NCI-H2107 treated with DMSO at 0.1 percent for 48 hours (cell line): ENCODE data around the gene LMF1.
"Not testable (repeated sequence)": the region's sequence is repeated elsewhere in the genome, so short reads cannot be mapped to it uniquely, and the experiment has no call there.

Source experiments
- DNase-seq: peaks from one replicate; lab custom pipeline; 2025; ENCODE audit not compliant: unreplicated experiment; lab: John Stamatoyannopoulos, UW

LMF1 gene

GRCh38 chr16:897200-897543 is 73.6 kb downstream of the LMF1 start:
- no peak for DNase-seq

- DNase-seq = no peak
Observed at GRCh38 chr16:896261-897199, 74.3 kb downstream of the LMF1 start.

- no peak for DNase-seq
Observed at GRCh38 chr16:895371-895770, 75.4 kb downstream of the LMF1 start.

DNA sequence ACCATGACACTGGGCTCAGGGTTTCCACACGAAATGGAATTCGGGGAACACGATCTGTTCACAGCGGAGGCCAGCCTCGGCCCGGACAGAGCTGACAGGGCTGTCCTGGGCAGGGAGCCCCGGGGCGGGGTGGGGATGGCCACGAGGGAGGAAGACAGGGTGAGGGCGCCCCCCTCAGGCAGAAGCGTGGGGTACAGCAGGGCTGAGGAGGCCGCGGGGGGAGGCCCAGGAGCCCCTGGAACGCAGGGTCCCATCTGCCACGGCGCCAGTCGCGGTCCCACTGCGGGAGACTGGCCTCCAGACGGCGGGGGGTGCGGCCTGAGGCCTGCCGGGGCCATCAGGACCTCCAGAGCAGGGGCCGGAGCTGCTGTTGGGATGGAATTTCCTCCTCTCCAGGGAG is 75.9 kb downstream of the LMF1 start:
- DNase-seq = no peak

GRCh38 chr16:894136-894535 is 76.6 kb downstream of the LMF1 start:
- no peak for DNase-seq

GRCh38 chr16:893360-893759 is 77.4 kb downstream of the LMF1 start:
- DNase-seq = no peak

DNA sequence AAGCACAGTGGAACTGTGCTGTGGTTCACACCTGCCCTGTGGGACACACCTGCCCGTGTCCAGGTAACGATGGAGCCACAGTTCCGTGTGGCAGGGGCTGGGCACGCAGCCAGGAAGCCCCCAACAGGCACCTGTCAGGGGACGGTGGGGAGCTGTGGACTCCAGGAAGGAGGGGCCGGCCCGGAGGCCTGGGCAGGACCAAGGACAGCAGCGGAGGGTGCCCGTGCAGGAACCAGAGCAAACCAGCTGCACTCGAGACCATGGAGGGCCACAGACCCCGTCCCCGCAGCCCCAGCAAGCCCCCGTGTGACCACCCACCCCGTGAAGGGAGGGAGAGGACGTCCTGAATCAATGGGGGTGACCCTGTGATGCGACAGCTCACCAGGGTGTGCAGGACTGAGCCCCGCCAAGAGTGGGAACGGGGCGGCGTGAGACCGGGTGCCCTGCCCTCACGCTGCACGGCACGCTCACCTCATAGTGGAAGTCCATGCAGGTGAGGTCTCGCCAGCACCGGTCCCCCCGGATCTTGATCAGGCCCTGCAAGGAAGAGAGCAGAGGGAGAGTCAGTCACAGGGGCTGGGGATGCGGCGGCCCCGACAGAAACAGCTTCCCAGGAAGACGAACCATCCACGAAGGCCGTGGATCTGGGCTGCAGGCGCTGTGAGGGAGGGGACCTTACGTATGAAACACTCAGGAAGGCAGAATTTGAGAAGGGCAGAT is 78.1 kb downstream of the LMF1 start:
- no peak for DNase-seq

GRCh38 chr16:892006-892405 is 78.8 kb downstream of the LMF1 start:
- DNase-seq = no peak

- no peak for DNase-seq
Observed at GRCh38 chr16:891353-891740, 79.4 kb downstream of the LMF1 start.

- no peak for DNase-seq
Observed at GRCh38 chr16:890716-891352, 80.0 kb downstream of the LMF1 start.

- DNase-seq = peak; percentile 24
Observed at GRCh38 chr16:890217-890616, 80.6 kb downstream of the LMF1 start.

DNA sequence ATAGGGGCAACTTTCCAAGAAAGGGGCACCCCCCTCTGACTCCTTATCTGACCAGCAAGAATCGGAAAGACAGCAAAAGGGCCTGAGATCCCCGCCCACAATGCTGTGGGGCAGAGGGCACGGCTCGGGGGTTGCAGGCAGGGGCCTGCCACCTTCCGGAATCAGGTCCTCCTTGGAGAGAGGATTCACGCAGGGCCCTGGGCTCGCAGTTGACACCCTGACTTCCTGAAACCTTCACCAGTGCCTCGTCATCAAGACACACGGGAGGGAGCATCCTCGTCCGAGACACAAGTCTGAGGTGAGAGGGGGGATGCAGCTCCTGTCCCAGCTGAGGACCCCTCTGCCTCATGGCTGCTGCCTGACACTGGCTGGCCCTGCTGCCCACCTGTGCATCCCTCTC is 81.2 kb downstream of the LMF1 start:
- DNase-seq = no peak

DNA sequence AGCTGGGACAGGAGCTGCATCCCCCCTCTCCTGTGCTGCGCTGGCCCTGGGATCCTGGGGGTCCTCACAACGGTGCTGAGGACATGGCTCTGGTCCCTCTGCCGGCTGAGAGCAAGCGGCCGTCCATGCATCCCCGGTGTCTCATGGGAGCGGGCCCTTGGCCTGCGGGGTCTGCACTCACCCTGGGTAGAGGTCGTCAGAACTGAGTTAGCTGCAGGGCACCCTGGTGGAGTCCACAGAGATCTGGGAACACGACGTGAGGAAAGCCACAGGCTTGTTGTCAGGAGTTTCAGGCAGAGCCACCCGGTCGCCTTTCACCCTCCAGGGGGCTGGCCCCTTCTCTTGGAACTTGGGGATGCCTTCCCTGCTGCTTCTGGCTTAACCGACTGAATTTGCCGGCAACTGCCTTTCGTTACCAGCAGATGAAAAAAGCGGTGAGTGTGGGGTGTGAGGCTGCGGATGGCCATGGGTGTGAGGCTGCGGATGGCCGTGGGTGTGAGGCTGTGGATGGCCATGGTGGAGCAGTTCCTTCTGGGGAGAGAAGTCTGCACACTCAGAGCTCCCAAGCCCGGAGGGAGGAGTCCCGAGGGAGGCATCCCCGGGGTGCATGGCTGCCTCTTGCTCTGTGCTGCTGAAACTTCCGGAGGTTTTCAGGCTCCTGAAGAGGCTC is 81.7 kb downstream of the LMF1 start:
- DNase-seq = no peak

DNA sequence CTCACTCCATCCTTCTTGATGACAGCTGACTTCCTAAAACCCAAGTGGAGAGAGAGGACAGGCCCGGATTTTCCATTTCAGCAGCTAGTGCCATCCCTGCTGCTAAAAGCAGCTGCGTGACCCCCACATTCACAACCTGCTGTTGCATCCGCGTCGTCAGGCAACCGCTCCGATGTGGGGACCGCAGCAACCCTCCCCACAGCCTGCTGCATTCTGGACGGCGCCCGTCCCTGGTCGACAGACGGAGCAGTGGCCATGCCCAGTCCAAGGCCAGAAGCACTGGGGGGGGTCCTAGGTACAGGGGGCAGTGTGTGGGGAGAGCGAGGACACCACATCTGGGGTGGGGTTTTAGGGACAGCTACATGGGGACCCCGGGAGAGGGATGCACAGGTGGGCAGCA is 82.3 kb downstream of the LMF1 start:
- DNase-seq = not testable (repeated sequence)

DNA sequence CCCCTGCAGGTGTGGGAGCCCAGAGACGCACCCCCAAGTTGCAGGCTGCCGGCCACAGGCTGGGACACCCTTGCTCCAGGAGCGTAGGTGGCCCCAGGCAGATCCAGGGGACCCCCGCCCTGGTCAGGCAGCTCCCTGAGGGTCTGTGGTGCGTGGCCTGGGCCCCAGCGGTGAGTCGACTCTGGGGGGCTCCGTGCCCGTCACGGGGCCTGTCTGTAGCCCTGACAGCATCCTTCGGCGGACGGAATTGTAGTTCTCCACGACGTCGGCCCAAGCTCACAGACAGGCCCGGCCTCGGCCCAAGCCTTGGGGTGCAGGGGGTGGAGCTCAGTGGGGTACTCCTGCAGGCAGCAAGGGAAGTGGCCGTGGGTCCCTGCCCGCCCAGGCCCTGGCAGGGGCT is 82.9 kb downstream of the LMF1 start:
- no peak for DNase-seq

DNA sequence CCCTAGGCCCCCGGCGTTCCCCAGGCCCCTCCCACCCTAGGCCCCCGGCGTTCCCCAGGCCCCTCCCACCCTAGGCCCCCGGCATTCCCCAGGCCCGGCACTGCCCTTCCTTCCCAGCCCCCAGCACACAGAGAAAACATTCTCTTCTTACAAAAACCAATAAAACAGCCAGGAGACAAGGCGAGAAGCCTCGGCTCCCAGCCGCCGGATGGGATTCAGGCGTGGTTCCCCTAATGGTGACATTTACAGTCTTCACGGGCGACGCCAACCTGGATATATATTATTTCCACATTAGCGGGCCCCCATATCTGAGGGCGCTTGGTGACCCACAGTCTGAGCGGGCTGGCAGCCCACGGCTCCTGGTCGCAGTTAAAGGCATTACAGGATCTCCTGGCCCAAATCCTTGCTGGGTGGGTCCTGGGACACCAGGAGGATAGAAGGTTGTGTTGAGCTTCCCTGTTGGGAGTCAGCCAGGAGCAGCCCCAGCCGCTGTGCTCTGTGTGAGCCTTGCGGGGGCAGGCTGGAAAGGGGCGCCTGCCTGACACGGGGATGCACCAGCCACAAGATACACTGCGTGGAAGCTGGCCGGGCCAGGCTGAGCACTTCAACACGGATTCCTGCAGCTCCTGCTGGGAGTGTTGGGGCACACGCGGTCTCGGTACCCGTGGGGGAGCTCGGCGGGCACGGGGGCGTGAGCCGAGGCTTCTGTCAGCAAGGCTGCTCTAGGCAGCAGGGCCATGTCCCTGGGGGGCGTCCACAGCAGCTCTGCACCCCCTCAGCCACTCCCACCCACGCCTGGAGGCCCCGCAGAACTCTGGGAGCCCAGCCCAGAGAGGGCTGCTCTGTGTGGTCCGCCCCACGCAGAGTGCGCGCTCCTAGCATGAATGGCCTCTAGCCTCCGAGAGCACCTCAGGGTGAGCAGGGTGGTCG is 83.7 kb downstream of the LMF1 start:
- DNase-seq = no peak

DNA sequence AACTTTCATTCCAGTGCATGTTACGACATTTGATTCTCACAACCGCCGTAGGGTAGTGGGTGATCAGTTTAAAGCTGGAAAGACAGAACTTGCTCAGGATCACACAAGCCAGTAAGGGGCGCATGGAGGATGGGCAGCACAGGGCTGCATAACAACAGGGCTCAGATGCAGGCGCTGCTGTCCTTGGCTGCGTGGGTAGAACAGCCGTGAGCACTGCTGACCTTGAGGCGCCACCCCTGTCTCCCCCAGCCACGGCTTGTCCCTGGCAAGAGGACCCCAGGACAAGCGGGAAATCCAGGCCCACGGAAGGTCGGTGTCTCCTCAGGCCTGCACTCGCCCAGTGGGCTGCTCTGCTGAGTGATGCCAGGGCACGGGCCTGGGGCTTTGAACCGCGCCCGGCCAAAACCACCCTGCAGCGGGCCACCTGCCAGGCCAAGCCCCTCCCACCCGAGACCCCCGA is 84.7 kb downstream of the LMF1 start:
- no peak for DNase-seq

DNA sequence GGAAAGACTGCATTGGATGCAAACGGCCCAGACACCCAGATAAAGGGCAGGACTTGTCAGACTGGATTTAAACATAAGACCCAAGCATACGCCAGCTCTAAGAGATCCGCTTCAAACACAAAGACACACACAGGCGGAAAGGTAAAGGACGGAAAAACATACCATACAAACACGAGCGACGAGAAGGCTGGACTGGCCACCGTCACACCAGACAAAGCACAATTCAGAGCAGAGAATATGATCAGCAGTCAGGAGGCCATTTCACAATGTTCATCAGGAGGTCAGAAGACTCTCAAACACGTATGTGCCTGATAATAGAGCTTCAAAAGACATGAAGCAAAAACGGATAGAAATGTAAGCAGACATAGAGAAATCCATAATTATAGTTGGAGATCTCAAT is 85.4 kb downstream of the LMF1 start:
- no peak for DNase-seq

- no peak for DNase-seq
Observed at GRCh38 chr16:884232-884631, 86.6 kb downstream of the LMF1 start.

DNA sequence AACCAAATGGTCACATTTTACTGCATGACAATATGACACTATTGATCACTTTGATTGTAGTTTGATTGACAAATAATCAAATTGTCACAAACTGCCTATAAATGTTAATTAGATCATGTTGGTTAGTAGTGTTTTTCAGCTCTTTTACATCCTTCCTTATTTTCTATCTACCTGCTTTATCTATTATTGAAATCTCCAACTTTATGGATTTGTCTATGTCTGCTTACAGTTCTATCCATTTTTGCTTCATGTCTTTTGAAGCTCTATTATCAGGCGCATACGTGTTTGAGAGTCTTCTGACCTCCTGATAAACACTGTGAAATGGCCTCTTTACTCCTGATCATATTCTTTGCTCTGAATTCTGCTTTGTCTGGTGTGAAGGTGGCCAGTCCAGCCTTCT is 87.0 kb downstream of the LMF1 start:
- DNase-seq = no peak
